ENCODE data around the gene CMTM3. TPM values are rescaled to one million over a fixed set of nuclear protein-coding genes. Genes with fewer than 3 reads are reported as not detected.

Gene CMTM3
- total RNA-seq, 1 experiment from 2014 or later, result 4.3 TPM

DNA sequence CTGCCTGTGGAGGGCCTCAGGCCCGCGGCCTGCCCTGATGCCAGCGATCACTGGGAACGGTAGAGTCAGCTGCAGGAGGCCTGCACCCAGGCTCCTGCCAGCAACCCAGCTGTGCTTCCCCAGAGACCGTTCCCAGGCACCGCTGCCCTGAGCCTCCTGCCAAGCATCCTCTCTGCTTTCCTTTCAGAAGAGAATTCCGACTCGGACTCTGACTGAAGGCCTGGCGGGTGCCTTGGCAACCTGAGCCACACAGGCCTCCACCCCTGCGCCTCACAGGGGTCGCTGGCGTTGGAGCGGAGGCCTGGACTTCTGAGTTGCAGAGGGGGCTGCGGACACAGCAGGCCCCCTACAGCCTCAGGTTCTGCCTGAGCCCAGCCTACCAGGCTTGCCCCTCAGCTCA, 7.9 kb downstream of the CMTM3 start:
- H3K36me3 Mint-ChIP-seq (ENCODE audit: insufficient read depth, unreplicated experiment), result peaks cover 29% of the 10 kb centered on the region
- CTCF ChIA-PET, result interaction anchor here (0.7 to 2.2 kb wide), 5 partner anchors 39 to 255 kb away, joined by 3 to 7 read pairs (median 5); no protein-coding TSS in a partner anchor
- H3K4me3 Mint-ChIP-seq (ENCODE audit: unreplicated experiment), result no peak overlapping the region
- TF ChIP-seq, protein P1, sequence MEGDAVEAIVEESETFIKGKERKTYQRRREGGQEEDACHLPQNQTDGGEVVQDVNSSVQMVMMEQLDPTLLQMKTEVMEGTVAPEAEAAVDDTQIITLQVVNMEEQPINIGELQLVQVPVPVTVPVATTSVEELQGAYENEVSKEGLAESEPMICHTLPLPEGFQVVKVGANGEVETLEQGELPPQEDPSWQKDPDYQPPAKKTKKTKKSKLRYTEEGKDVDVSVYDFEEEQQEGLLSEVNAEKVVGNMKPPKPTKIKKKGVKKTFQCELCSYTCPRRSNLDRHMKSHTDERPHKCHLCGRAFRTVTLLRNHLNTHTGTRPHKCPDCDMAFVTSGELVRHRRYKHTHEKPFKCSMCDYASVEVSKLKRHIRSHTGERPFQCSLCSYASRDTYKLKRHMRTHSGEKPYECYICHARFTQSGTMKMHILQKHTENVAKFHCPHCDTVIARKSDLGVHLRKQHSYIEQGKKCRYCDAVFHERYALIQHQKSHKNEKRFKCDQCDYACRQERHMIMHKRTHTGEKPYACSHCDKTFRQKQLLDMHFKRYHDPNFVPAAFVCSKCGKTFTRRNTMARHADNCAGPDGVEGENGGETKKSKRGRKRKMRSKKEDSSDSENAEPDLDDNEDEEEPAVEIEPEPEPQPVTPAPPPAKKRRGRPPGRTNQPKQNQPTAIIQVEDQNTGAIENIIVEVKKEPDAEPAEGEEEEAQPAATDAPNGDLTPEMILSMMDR (IDR thresholded peaks at IDR 0.05; ENCODE audit: unreplicated experiment), result no peak
- H3K9me3 Mint-ChIP-seq (ENCODE audit: unreplicated experiment), result no peaks in the 10 kb centered on the region
- POLR2A ChIA-PET, result interaction anchor here (0.6 to 1.3 kb wide), 2 partner anchors 41 to 71 kb away, joined by 3 to 4 read pairs; no protein-coding TSS in a partner anchor
- no TSS peak for BruUV-seq (replicated peaks)
- DNase-seq (ENCODE audit: unreplicated experiment), result no peak
- peaks cover 8% of the 10 kb centered on the region for H3K4me1 Mint-ChIP-seq (ENCODE audit: insufficient read depth, unreplicated experiment)
- no peaks in the 10 kb centered on the region for H3K27me3 Mint-ChIP-seq (ENCODE audit: insufficient read depth, unreplicated experiment)
- no peak overlapping the region for H3K27ac Mint-ChIP-seq (ENCODE audit: low read depth, unreplicated experiment)
- intact Hi-C loops (cut with micrococcal nuclease), result no loop called here

DNA sequence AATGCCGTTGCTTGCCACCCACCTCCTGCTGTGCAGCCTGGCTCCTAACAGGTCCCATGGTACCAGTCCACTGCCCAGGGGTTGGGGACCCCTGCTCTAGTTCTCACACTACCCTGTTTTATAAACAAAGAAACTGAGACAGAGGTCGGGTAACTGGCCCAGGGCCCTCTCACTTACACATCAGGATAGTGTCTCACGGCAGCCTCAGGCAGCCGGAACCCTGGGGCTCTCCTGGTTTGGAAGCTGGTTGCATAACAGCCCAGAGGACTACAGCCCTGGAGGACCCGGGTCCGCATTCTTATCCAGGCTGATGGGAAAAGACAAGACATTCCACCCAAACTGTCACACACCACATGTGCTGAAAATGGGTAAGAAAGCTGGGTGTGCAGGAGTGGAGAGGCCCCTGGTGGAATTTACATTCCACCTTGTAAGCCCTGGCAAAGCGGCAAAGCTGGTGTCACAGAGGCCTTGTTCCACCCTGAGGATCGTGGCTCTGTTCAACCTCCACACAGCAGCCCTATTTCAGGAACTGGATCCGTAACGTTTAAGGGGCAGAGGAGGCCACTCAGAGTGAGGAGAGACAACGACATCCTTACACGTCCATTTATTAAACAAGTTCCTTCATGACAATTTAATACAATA, 9.8 kb downstream of the CMTM3 start:
- H3K36me3 Mint-ChIP-seq (ENCODE audit: insufficient read depth, unreplicated experiment), result peaks cover 28% of the 10 kb centered on the region
- intact Hi-C loops (cut with micrococcal nuclease), result no loop called here
- POLR2A ChIA-PET, result no interaction called here
- no TSS peak for BruUV-seq (replicated peaks)
- no peaks in the 10 kb centered on the region for H3K9me3 Mint-ChIP-seq (ENCODE audit: unreplicated experiment)
- no peaks in the 10 kb centered on the region for H3K27me3 Mint-ChIP-seq (ENCODE audit: insufficient read depth, unreplicated experiment)
- CTCF ChIA-PET, result interaction anchor here (1.0 to 2.1 kb wide), 4 partner anchors 35 to 138 kb away, joined by 3 to 7 read pairs (median 4); partner anchors contain the start of gene DYNC1LI2
- H3K4me3 Mint-ChIP-seq (ENCODE audit: unreplicated experiment), result no peak overlapping the region
- TF ChIP-seq, protein P1 (IDR thresholded peaks at IDR 0.05; ENCODE audit: unreplicated experiment), result no peak
- no peak for DNase-seq (ENCODE audit: unreplicated experiment)
- H3K27ac Mint-ChIP-seq (ENCODE audit: low read depth, unreplicated experiment), result no peak overlapping the region
- H3K4me1 Mint-ChIP-seq (ENCODE audit: insufficient read depth, unreplicated experiment), result peaks cover 27% of the 10 kb centered on the region

DNA sequence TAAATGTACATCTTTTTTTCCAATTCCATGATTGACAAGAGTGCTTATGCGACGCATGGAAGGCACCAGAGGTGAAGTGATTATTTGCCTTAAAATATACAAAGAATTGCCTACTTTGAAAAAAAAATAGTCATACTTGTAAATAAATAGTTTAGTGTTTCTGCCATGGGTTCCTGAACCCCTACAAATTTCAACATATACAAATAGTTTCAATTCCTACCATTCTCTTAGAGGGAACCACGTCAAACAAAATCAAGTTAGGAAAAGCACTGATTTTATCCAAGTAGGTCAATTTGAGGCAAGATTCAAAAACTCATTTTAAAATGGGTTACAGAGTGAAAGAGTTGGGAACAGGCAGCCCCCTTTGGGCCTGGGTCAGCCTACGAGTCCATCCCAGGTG, 11.7 kb downstream of the CMTM3 start:
- CTCF ChIA-PET, result interaction anchor here (3.1 kb wide), 1 partner anchor 8 kb away, joined by 24 read pairs; no protein-coding TSS in a partner anchor
- no TSS peak for BruUV-seq (replicated peaks)
- no peak for DNase-seq (ENCODE audit: unreplicated experiment)
- Mint-ChIP-seq H3K4me1 (ENCODE audit: insufficient read depth, unreplicated experiment) (peaks cover 32% of the 10 kb centered on the region), H3K4me3 (ENCODE audit: unreplicated experiment) (no peak overlapping the region), H3K27me3 (ENCODE audit: insufficient read depth, unreplicated experiment) (no peaks in the 10 kb centered on the region), H3K27ac (ENCODE audit: low read depth, unreplicated experiment) (no peak overlapping the region), H3K36me3 (ENCODE audit: insufficient read depth, unreplicated experiment) (peaks cover 26% of the 10 kb centered on the region), H3K9me3 (ENCODE audit: unreplicated experiment) (no peaks in the 10 kb centered on the region)
- TF ChIP-seq, protein P1 (IDR thresholded peaks at IDR 0.05; ENCODE audit: unreplicated experiment), result no peak
- POLR2A ChIA-PET, result interaction anchor here (3.4 kb wide), 1 partner anchor 46 kb away, joined by 29 read pairs; no protein-coding TSS in a partner anchor
- intact Hi-C loops (cut with micrococcal nuclease), result no loop called here

GRCh38 chr16:66616592-66616991, 12.1 kb downstream of the CMTM3 start:
- intact Hi-C loops (cut with micrococcal nuclease), result no loop called here
- POLR2A ChIA-PET, result interaction anchor here (3.2 to 3.4 kb wide), 2 partner anchors 9 to 46 kb away, joined by 17 to 29 read pairs; no protein-coding TSS in a partner anchor
- H3K4me1 Mint-ChIP-seq (ENCODE audit: insufficient read depth, unreplicated experiment), result peaks cover 32% of the 10 kb centered on the region
- no peak overlapping the region for H3K27ac Mint-ChIP-seq (ENCODE audit: low read depth, unreplicated experiment)
- TF ChIP-seq, protein P1 (IDR thresholded peaks at IDR 0.05; ENCODE audit: unreplicated experiment), result no peak
- no peak for DNase-seq (ENCODE audit: unreplicated experiment)
- no peaks in the 10 kb centered on the region for H3K27me3 Mint-ChIP-seq (ENCODE audit: insufficient read depth, unreplicated experiment)
- BruUV-seq (replicated peaks), result no TSS peak
- CTCF ChIA-PET, result interaction anchor here (3.1 to 4.0 kb wide), 2 partner anchors 8 to 34 kb away, joined by 19 to 24 read pairs; no protein-coding TSS in a partner anchor
- H3K9me3 Mint-ChIP-seq (ENCODE audit: unreplicated experiment), result no peaks in the 10 kb centered on the region
- H3K36me3 Mint-ChIP-seq (ENCODE audit: insufficient read depth, unreplicated experiment), result peaks cover 26% of the 10 kb centered on the region
- H3K4me3 Mint-ChIP-seq (ENCODE audit: unreplicated experiment), result no peak overlapping the region
